Subcutaneous adipose tissue (tissue), 4 donors: Measurements from ENCODE around the gene CENPO. TPM values are rescaled to one million over a fixed set of nuclear protein-coding genes. Genes with fewer than 3 reads are reported as not detected.

Experiments
- total RNA-seq, 4 donors: library from RNA; depleted of rRNA; stranded (reverse); fragments of >200 nt; gene quantifications; one replicate each; pipeline ENCODE4 v1.1.0, GENCODE V29; 2016
- TF ChIP-seq, protein P1 (sequence below): fragments of 450-650 bp; IDR thresholded peaks from one replicate; pipeline ENCODE4 v1.5.1; 2016; ENCODE audit warnings: low read depth, mild to moderate bottlenecking, control low read depth, antibody characterized with exemption, moderate library complexity

CENPO gene
- total RNA-seq, 4 donors from 2014 or later: 3.1 to 6.3 (median 4.7) TPM

DNA sequence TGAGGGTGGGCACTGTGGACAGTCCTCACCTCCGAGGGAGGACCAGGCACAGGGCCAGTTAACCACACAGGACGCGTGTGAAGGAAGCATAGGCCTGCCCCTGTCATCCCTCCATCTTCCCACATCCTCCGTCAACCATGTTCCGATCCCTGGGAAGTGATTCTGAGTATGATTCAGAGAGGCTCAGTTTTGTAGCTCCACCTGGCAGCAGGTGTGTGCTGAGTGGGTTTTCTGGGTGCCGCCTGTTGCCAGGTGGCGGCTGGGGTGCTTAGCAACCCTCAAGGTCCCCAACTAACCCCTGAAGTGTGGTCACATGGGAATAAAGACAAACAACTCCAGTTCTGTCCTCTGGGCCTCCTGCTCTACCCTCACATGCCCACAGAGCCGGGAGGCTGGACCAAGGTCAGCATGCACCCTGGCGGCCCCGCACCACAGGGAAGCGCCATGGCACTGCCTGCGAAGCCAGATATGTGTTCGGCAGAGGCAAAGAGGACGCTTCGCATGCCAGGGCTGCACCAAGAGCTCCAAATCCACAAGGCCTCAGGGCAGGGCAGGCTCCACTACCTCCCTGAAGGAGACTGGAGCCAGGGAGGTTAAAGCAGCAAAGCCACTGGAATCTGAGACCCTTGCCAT, 66.9 kb downstream of the CENPO start:
- TF ChIP-seq, protein P1, sequence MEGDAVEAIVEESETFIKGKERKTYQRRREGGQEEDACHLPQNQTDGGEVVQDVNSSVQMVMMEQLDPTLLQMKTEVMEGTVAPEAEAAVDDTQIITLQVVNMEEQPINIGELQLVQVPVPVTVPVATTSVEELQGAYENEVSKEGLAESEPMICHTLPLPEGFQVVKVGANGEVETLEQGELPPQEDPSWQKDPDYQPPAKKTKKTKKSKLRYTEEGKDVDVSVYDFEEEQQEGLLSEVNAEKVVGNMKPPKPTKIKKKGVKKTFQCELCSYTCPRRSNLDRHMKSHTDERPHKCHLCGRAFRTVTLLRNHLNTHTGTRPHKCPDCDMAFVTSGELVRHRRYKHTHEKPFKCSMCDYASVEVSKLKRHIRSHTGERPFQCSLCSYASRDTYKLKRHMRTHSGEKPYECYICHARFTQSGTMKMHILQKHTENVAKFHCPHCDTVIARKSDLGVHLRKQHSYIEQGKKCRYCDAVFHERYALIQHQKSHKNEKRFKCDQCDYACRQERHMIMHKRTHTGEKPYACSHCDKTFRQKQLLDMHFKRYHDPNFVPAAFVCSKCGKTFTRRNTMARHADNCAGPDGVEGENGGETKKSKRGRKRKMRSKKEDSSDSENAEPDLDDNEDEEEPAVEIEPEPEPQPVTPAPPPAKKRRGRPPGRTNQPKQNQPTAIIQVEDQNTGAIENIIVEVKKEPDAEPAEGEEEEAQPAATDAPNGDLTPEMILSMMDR: no peak

DNA sequence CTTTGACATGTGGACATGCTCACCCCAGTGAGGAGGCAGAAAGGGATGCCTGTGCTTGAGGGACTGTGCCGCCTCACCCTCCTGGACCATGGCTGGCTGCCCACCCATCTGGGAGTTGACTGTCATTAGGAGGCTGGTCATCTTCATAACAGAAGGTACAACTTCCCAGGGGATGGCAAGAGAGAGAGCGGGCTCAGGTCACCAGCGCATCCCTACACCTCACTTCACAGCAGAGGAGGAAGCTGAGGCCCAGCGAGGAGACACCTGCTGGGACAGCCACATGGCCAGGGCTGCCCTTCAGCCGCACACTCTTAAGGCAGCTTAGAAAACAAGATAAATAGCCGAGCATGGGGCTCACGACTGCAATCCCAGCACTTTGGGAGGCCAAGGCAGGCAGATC, 67.4 kb downstream of the CENPO start:
- TF ChIP-seq, protein P1: no peak

DNA sequence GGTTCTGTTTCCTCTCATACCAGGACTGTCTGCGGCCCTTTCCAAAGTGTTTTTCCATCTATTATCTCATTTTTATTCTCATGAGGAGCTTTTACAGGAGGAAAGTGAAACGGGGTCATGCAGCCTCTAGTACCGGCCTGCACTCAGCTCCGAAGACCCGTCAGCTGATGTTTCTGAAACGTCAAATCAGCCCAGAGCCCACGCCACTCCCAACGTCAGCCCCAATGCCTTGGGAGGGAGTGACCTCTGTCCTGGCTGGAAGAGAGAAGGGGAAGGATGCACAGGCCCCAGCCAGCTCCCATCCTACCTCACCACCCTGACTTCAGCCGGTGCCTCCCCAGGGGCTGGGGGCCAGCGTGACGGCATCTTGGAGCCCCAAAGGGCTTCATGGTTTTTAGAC, 68.3 kb downstream of the CENPO start:
- TF ChIP-seq, protein P1: no peak

DNA sequence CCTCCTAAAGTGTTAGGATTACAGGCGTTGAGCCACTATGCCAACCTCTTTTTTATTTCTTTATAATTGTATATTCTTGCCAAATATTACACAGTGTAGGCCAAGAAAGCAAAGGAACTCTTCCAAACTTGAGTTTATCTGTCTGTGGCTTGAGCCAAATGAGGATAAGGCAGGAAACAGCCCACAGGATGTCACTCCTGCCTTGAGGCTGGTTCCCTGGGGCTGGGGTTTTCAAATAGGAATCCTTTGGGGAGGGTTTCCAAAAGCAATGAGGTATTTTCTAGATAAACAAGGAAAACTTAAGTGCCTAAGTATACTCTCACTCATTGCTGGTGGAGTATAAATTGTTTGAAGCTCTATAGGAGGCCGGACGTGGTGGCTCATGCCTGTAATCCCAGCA, 70.4 kb downstream of the CENPO start:
- TF ChIP-seq, protein P1: no peak

DNA sequence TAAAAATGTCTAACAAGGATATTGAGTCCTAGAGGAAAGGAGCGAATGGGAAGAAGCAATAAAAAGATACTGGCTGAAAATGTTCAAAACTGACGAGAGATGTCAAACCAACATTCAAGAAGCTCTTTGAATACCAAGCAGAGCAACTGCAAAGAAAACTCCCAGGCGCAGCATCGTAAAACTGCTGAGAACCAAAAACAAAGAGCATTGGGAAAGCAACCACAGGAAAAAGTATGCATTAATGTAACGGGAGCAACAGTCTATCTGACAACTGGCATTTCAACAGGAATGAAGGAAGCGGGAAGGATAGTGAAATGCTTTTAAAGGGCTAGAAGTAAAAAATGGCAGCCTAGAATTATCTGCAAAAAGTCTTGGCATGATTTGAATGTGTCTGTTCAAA, 73.7 kb downstream of the CENPO start:
- TF ChIP-seq, protein P1: no peak

DNA sequence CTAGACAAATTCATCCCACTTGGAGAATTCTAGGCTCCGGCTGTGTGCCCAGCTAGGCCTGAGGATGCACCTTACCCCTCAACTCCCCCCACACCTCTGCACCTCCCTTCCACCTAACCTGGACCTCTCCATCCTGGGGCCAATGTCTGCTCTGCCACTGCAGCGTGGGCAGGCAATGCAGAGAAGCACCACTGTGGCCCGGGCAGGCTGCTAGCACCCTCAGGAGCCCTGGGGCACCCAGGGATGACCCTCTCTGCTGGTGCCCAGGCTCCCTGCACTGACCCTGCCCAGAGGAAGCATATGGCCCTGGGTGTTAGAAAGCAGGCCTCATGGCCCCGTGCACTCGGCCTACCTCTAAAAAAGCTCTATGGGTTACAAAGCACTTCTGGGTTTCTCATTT, 77.2 kb downstream of the CENPO start:
- TF ChIP-seq, protein P1: no peak

DNA sequence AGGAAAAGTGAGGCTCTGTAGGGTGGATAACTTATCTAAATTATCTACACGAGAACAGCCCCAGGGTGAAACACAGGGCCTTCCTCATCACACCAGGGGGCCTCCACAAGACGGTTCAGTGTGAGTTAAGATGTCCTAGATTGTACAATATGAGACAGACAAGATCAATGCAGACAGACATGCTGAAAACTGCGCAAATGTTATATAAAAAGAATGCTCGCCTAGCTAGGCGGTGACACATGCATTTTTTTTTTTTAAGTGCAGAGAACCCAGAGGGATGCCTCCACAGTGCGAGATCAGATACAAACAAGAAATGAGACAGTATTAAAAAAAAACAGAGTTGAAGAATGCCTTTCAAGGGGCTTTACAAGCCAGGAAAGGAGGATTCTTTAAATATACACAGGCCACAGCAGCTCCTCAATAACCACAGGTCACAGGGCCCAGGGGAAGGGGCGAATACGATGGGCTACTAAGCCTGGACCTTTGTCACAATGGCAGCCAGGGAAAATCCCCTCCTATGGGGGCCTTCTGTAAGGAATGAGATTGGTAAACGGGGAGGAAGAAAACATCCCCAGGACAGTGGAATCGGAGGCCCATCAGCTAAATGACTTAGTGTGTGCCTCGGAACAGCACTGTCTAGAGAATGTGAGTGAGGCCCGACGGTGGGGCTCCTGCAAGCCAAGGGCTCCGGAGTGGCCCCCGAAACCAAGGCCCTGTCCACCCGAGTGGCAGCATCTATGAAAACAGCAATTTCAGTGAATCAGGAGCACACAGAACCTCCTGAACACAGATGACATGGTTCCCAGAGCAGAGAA, 77.9 kb downstream of the CENPO start:
- TF ChIP-seq, protein P1: no peak
